Muscle layer of colon (tissue), 2 donors: Measurements from ENCODE around the gene TMEM178B.

Experiments
- H3K27ac ChIP-seq: one replicate; pipeline ENCODE4 v1.7.0; 2013; ENCODE audit warnings: low read depth, mild to moderate bottlenecking, low read length, moderate library complexity
- H3K27me3 ChIP-seq, 2 donors: one replicate each; pipeline ENCODE4 v1.7.0; 2013; ENCODE audit warnings: low read length in 2 of 2, mild to moderate bottlenecking in 2 of 2; ENCODE audit not compliant: insufficient read depth in 2 of 2, control insufficient read depth in 1 of 2
- H3K36me3 ChIP-seq: one replicate; pipeline ENCODE4 v1.7.0; 2013; ENCODE audit warnings: mild to moderate bottlenecking, low read length; ENCODE audit not compliant: insufficient read depth
- H3K4me1 ChIP-seq: one replicate; pipeline ENCODE4 v1.7.0; 2013; ENCODE audit warnings: mild to moderate bottlenecking, low read length; ENCODE audit not compliant: insufficient read depth
- H3K4me3 ChIP-seq, 2 donors: one replicate each; pipeline ENCODE4 v1.7.0; 2013; ENCODE audit warnings: low read length in 2 of 2, low read depth in 1 of 2, mild to moderate bottlenecking in 1 of 2, moderate library complexity in 1 of 2
- H3K9ac ChIP-seq: one replicate; pipeline ENCODE4 v1.7.0; 2013; ENCODE audit warnings: low read length
- H3K9me3 ChIP-seq: one replicate; pipeline ENCODE4 v1.7.0; 2013; ENCODE audit warnings: mild to moderate bottlenecking, low read length
- donor health status: abdominal sarcoma.
- donor health status: Adenocarcinoma of cecum.

TMEM178B gene

DNA sequence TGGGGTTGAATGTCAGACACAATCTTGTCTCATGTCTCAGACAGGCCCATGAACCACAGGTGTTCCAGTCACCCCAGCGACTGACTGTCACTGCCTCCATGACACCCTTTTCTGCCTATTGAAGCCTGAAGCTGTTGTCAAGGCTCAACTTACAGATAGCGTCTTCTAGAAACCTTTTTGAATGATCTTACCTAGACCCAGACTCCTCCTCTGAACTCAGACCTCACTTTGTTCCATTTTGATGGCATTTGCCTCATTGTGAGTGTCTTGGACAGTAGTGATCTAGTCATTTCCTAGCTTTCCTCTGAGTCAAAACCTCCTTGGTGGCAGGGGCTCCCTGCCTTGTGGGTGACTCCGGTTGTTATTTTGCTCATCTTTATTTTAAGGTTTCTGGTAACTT is 379.0 kb downstream of the TMEM178B start:
- H3K4me3 ChIP-seq = no peak overlapping the region
- no peaks in the 10 kb centered on the region for H3K9me3 ChIP-seq
- H3K27me3 ChIP-seq = no peaks in the 10 kb centered on the region
- no peaks in the 10 kb centered on the region for H3K36me3 ChIP-seq
- H3K4me1 ChIP-seq = no peaks in the 10 kb centered on the region
- no peak overlapping the region for H3K9ac ChIP-seq
- H3K27ac ChIP-seq = no peak overlapping the region

DNA sequence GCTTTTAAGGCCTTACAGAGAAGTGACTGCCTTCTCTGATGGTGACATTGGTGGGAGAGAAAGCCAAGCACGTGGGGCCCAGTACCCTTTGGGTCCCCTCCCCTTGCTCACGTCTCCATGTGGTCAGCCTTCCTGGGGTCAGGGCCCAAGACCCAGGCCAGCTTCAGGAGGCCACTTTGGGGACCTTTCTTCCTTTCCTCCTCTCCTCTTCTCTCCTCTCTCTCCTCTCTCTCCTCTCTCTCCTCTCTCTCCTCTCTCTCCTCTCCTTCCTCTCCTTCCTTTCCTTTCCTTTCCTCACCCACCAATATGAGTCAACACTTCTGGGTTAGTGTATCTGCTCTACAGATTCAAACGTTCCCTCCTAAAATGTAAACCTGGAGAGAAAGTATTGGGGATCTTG is 380.5 kb downstream of the TMEM178B start:
- Histone ChIP-seq H3K27me3 (no peaks in the 10 kb centered on the region), H3K36me3 (no peaks in the 10 kb centered on the region), H3K9ac (no peak overlapping the region), H3K4me3 (no peak overlapping the region), H3K9me3 (no peaks in the 10 kb centered on the region), H3K27ac (no peak overlapping the region), H3K4me1 (no peaks in the 10 kb centered on the region)

DNA sequence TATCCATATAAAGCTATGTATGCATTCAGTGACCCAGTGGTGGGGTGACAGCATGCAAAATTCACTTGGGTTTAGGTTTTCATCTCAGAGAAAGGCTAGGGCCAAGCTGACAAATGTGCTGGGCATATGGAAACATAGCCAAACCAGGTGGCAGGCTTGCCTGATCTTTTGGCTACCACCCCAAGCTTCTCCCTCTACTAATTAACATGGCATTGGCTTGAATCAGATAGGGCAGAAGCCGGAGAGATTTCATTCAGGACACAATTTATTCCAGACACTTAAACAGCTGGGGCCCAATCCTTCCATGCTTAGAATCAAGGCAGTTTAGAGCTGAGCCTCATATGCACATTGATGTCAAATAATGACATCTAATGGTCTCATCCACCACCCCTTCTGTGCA is 381.9 kb downstream of the TMEM178B start:
- H3K36me3 ChIP-seq = no peaks in the 10 kb centered on the region
- H3K27ac ChIP-seq = no peak overlapping the region
- no peaks in the 10 kb centered on the region for H3K27me3 ChIP-seq
- H3K4me3 ChIP-seq = no peak overlapping the region
- H3K9ac ChIP-seq = no peak overlapping the region
- no peaks in the 10 kb centered on the region for H3K9me3 ChIP-seq
- H3K4me1 ChIP-seq = peaks cover 4% of the 10 kb centered on the region

- Histone ChIP-seq H3K27me3 (no peaks in the 10 kb centered on the region), H3K27ac (no peak overlapping the region), H3K36me3 (no peaks in the 10 kb centered on the region), H3K9me3 (no peaks in the 10 kb centered on the region), H3K4me3 (no peak overlapping the region), H3K9ac (no peak overlapping the region), H3K4me1 (peaks cover 10% of the 10 kb centered on the region)
These were observed 382.4 kb downstream of the TMEM178B start for GRCh38 chr7:141456298-141456697.

DNA sequence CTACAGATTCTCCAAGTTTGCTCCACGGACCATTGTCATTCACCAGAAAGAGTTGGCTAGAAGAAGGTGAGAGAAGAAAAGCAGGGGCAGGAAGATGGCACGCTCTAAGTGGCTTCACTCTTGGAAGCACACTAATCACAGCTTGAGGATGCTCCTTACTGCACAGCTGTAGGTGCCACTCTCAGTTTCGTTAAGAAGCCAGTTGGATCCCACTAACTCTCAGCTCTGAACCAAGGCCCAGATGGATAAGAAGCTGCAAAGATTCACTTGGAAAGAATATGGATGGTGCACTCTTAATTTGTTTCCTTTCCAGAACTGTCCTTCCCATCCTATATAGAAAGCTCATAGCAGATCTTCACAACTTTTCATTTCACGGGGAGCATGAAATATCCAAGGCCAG is 382.8 kb downstream of the TMEM178B start:
- H3K36me3 ChIP-seq = no peaks in the 10 kb centered on the region
- H3K4me3 ChIP-seq = no peak overlapping the region
- H3K9ac ChIP-seq = no peak overlapping the region
- H3K27ac ChIP-seq = no peak overlapping the region
- no peaks in the 10 kb centered on the region for H3K9me3 ChIP-seq
- no peaks in the 10 kb centered on the region for H3K27me3 ChIP-seq
- peaks cover 10% of the 10 kb centered on the region for H3K4me1 ChIP-seq

- Histone ChIP-seq H3K27me3 (no peaks in the 10 kb centered on the region), H3K9ac (no peak overlapping the region), H3K4me1 (peaks cover 10% of the 10 kb centered on the region), H3K4me3 (no peak overlapping the region), H3K36me3 (no peaks in the 10 kb centered on the region), H3K27ac (no peak overlapping the region), H3K9me3 (no peaks in the 10 kb centered on the region)
These were observed 387.2 kb downstream of the TMEM178B start for GRCh38 chr7:141460781-141461715.

GRCh38 chr7:141461924-141462323 is 388.1 kb downstream of the TMEM178B start:
- H3K9ac ChIP-seq = no peak overlapping the region
- H3K27ac ChIP-seq = no peak overlapping the region
- H3K36me3 ChIP-seq = no peaks in the 10 kb centered on the region
- no peaks in the 10 kb centered on the region for H3K27me3 ChIP-seq
- H3K4me3 ChIP-seq = no peak overlapping the region
- H3K4me1 ChIP-seq = peaks cover 10% of the 10 kb centered on the region
- H3K9me3 ChIP-seq = no peaks in the 10 kb centered on the region

GRCh38 chr7:141462958-141463357 is 389.1 kb downstream of the TMEM178B start:
- Histone ChIP-seq H3K36me3 (no peaks in the 10 kb centered on the region), H3K4me1 (peaks cover 10% of the 10 kb centered on the region), H3K27ac (no peak overlapping the region), H3K9me3 (no peaks in the 10 kb centered on the region), H3K27me3 (no peaks in the 10 kb centered on the region), H3K4me3 (no peak overlapping the region), H3K9ac (no peak overlapping the region)

DNA sequence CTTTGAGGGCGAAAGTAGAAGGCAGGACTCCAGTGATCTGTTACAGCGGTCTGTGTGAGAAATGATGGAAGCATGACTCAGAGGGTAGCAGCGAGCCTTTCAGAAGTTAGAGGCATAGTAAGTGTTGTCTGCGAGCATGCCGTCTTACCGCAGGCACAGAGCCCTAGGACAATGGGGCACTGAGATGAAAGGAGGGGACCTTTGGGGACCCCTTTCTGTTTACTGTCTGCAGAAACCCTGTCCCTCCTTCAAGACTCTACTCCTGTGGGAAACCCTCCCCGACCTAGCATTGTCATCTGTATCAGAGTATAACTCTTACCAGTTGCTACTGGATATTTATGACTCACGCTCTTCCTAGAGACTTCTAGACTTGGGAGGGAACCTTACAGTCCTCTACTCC is 390.1 kb downstream of the TMEM178B start:
- Histone ChIP-seq H3K27ac (no peak overlapping the region), H3K4me3 (no peak overlapping the region), H3K27me3 (no peaks in the 10 kb centered on the region), H3K9me3 (no peaks in the 10 kb centered on the region), H3K9ac (no peak overlapping the region), H3K4me1 (peaks cover 10% of the 10 kb centered on the region), H3K36me3 (no peaks in the 10 kb centered on the region)

DNA sequence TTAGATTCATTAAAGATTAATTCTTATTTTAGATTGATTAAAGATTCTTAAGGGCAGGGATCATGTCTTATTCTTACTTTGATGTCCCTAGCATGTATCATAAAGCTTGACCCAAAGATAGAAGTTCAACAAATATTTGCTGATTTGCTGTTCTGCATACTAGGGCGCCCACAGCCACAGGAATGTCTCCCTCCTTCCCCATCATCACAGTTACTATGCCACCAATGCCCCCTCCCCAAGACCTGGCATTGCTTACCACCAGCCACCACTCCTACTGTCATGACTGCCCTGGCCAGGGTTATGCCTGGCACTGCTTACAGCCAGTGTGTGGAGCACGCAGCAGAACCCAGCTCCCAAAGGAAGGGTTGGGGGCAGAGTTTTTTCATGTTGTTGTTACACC is 390.7 kb downstream of the TMEM178B start:
- Histone ChIP-seq H3K36me3 (no peaks in the 10 kb centered on the region), H3K27ac (no peak overlapping the region), H3K4me3 (no peak overlapping the region), H3K4me1 (peaks cover 10% of the 10 kb centered on the region), H3K9me3 (no peaks in the 10 kb centered on the region), H3K27me3 (no peaks in the 10 kb centered on the region), H3K9ac (no peak overlapping the region)

- no peak overlapping the region for H3K4me3 ChIP-seq
- H3K27ac ChIP-seq = no peak overlapping the region
- H3K9ac ChIP-seq = no peak overlapping the region
- no peaks in the 10 kb centered on the region for H3K4me1 ChIP-seq
- no peaks in the 10 kb centered on the region for H3K9me3 ChIP-seq
- no peaks in the 10 kb centered on the region for H3K36me3 ChIP-seq
- no peaks in the 10 kb centered on the region for H3K27me3 ChIP-seq
These were observed 392.5 kb downstream of the TMEM178B start for GRCh38 chr7:141466151-141466904.
